A172 (cell line): ENCODE measurements around the gene MAT1A. TPM values are rescaled to one million over a fixed set of nuclear protein-coding genes. Genes with fewer than 3 reads are reported as not detected.
"Not testable (repeated sequence)": the region's sequence is repeated elsewhere in the genome, so short reads cannot be mapped to it uniquely, and the experiment has no call there.

ENCODE experiments used
- DNase-seq: peaks from one replicate; pipeline ENCODE4 v3.0.0-alpha.2; 2015; ENCODE audit warnings: low spot score
- total RNA-seq: library from RNA; depleted of rRNA; stranded (reverse); fragments of >200 nt; shearing (Covaris generic); gene quantifications from 2 replicates; pipeline ENCODE4 v1.2.3, GENCODE V29; 2014; rRNA removed

Gene MAT1A
- total RNA-seq, 1 experiment from 2014 or later: 0.34 TPM

DNA sequence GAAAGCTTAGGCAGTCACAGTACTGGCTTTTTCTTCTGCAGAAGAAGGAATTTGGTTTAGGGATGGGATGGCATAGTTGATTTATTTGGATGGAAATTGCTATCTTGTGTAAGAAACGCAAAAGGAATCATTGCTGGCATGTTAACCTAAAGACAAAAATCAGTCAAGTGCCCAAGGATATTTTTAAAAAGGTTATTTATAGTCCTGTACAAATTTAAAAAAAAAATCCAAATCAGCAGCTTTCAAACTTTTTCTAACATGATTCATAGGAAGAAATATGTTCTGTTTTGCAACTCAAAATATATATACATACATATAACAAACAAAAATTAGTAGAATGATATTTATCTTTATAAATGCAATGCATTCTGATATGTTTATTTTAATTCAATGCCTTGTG lies 55.6 kb downstream of the MAT1A start:
- DNase-seq: not testable (repeated sequence)

DNA sequence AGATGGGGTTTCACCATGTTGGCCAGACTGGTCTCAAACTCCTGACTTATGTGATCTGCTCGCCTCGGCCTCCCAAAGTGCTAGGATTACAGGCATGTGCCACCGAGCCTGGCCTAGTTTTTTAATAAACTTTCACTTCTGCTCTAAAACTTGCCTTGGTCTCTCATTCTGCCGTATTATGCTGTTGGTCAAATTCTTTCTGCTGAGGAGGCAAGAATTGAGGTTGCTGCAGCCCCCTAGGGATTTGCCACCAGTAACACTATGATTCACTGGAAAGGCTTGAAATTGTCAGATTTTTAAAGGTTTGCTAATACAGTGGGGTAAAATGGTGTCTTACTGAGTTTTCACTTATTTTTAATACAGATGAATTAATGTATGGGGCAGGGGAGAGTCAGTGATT lies 62.7 kb downstream of the MAT1A start:
- not testable (repeated sequence) for DNase-seq

DNA sequence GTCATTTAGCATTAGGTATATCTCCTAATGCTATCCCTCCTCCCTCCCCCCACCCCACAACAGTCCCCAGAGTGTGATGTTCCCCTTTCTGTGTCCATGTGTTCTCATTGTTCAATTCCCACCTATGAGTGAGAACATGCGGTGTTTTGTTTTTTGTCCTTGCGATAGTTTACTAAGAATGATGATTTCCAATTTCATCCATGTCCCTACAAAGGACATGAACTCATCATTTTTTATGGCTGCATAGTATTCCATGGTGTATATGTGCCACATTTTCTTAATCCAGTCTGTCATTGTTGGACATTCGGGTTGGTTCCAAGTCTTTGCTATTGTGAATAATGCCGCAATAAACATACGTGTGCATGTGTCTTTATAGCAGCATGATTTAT lies 66.4 kb downstream of the MAT1A start:
- DNase-seq: not testable (repeated sequence)

Other genes with a start within 250 kb of the MAT1A start
- 12.1 and 14.0 TPM in 2 replicates for gene TMEM254, start 211.0 kb downstream of the MAT1A start, total RNA-seq
- 0.21 TPM in 1 of 2 replicates, not detected in the other for gene PLAC9, start 156.9 kb downstream of the MAT1A start, total RNA-seq
- 110 and 120 TPM in 2 replicates for gene ANXA11, start 84.1 kb downstream of the MAT1A start, total RNA-seq
- not detected in 2 replicates for gene DYDC1, start 67.1 kb upstream of the MAT1A start, total RNA-seq
- 0.12 and 1.2 TPM in 2 replicates for gene DYDC2, start 67.1 kb upstream of the MAT1A start, total RNA-seq
- 28.0 and 31.4 TPM in 2 replicates for gene PRXL2A, start 118.9 kb upstream of the MAT1A start, total RNA-seq
- gene TSPAN14, start 164.7 kb upstream of the MAT1A start, total RNA-seq: 35.0 and 38.4 TPM in 2 replicates
- 0.07 and 0.53 TPM in 2 replicates for gene SH2D4B, start 248.2 kb upstream of the MAT1A start, total RNA-seq